ES-I3 (cell line): ENCODE results near the gene KCTD2.
A peak's percentile ranks its signal among the peaks of the same experiment; 100 is the strongest.
"Not testable (repeated sequence)": the region's sequence is repeated elsewhere in the genome, so short reads cannot be mapped to it uniquely, and the experiment has no call there.

Source experiments
- H3K36me3 ChIP-seq: 2 replicates; pipeline ENCODE4 v1.6.1; 2013; ENCODE audit warnings: mild to moderate bottlenecking, low read length, control low read depth, moderate library complexity; ENCODE audit not compliant: insufficient read depth
- H3K4me1 ChIP-seq: 2 replicates; pipeline ENCODE4 v1.6.1; 2013; ENCODE audit warnings: mild to moderate bottlenecking, control low read depth, low read length; ENCODE audit not compliant: insufficient read depth
- H3K9ac ChIP-seq: 2 replicates; pipeline ENCODE4 v1.6.1; 2013; ENCODE audit warnings: low read depth, mild to moderate bottlenecking, low read length, moderate library complexity
- H3K9me3 ChIP-seq: 2 replicates; pipeline ENCODE4 v1.6.1; 2013; ENCODE audit warnings: mild to moderate bottlenecking, low read length, moderate library complexity; ENCODE audit not compliant: control insufficient read depth, insufficient read depth

KCTD2 gene

DNA sequence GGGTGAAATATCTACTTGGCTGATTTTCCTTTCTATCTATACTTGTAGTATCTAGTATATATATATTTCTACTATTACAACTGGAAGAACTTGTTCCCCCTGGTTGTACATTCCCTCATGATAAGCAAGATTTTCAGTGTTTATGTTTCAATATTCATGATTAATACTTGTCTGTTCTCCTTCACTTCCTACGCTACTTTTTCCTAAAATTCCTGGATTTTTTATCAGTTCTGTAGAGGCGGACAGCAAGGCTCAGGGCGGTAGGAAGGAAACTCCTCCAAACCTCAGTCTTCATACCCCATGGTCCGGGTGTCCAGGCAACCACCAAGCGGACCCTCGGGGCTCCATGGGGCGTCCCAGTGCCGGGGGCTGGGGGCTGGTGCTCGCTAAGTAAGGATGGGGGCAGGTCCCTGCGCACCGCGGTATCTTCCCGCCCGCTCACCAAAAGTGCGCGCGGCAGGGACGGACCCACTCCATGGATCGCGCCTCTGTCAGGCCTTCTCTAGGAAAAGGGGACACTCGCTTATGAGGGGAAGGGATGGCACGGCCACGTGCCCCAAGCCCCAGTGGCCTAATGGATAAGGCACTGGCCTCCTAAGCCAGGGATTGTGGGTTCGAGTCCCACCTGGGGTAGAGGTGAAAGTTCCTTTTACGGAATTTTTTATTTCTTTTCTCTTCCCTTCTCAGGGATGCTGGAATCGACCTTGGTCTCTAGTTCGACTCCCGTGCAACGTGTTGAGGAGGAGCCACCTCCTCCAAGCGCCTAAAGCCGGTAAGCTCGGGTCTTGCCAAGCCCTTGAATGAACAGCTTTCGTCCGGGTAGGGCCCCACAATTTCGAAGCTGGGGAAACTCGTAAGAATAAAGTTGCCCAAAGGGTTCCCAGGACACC, 13.4 kb upstream of the KCTD2 start:
- Histone ChIP-seq H3K9ac (peak overlapping the region; percentile 93), H3K9me3 (peaks cover 12% of the 10 kb centered on the region), H3K36me3 (no peaks in the 10 kb centered on the region), H3K4me1 (peaks cover 5% of the 10 kb centered on the region; the same call in 1 of the 2 replicates)

DNA sequence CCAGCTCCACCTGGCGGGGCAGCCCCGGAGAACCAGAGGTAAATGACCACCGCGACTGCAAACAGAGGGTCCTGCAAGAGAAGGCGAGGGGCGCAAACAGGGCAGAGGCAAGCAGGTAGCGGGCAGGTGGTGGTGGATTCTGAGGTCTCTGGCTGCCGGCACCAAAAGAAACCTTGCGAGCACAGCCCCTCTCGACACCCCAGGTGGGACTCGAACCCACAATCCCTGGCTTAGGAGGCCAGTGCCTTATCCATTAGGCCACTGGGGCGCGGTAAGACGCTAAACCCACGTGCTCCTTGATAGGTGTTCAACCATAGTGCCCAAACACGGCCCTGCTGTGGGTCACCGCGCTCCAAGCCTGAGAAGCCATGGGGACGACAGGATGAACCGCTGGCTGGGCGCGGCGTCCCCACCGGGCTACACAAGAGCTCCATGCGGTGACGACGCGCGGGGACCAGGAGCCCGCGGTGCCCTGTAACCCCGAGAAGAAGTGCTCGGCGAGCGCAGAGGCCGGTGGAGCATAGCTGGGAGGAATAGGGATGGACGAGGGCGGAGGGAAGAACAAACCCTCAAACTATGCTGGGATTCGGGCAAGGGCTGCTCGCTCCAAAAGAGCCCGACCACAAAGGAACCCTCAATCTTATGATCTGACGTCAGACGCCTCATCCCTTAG, 12.7 kb upstream of the KCTD2 start:
- Histone ChIP-seq H3K36me3 (0 out of 2 replicates have a peak, but pooled peaks cover 6% of the 10 kb centered on the region), H3K4me1 (peaks cover 5% of the 10 kb centered on the region; the same call in 1 of the 2 replicates), H3K9ac (peak overlapping the region; percentile 93), H3K9me3 (peaks cover 12% of the 10 kb centered on the region)

DNA sequence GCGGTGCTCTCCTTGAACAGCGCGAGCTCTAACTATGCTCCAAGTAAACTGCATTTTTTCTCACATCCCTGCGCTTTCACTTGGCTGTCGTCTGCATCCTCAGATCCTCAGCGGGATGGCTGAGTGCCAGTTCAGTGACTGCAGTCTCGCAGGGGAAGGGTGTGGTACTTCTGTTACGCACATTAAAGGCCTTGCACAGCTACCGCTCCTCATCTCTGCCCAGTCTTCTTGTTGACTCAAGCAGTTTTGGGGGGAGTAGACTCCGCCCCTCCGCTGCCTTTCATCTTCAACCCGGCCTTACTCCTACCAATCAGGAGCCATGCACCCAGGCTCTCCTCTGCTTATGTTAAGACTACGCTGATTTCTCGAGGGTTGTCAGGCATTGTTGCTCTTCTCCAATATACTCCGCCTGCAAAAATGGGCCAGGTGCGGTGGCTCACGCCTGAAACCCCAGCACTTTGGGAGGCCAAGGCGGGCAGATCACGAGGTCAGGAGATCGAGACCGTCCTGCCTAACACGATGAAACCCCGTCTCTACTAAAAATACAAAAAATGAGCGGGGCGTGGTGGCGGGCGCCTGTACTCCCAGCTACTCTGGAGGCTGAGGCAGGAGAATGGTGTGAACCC, 10.3 kb upstream of the KCTD2 start:
- Histone ChIP-seq H3K9me3 (no peaks in the 10 kb centered on the region), H3K36me3 (peaks cover 16% of the 10 kb centered on the region; the same call in 1 of the 2 replicates), H3K4me1 (peaks cover 6% of the 10 kb centered on the region), H3K9ac (peak overlapping the region; percentile 93; the same call in 1 of the 2 replicates)

DNA sequence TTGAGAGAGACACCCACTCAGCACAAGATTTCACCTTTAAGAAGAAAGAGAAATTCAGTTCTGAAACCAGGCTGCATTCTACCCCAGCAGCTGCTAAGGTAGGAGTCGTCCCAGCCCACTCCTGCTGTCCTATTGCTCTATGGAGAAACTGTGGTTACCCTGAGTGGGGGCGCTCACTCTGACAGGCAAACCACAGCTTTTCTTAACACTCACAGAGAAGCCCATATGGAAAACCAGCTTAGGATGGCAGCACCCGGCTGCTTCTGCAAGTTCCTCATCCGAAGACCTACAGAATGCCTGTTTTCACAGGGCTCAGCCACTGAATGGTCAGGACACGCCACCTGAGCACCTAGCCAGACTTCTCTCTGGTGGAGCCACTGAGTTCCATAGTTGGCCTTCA, 7.8 kb upstream of the KCTD2 start:
- peaks cover 21% of the 10 kb centered on the region; the same call in 1 of the 2 replicates for H3K36me3 ChIP-seq
- no peak overlapping the region for H3K9ac ChIP-seq
- no peaks in the 10 kb centered on the region for H3K9me3 ChIP-seq
- peaks cover 18% of the 10 kb centered on the region for H3K4me1 ChIP-seq

DNA sequence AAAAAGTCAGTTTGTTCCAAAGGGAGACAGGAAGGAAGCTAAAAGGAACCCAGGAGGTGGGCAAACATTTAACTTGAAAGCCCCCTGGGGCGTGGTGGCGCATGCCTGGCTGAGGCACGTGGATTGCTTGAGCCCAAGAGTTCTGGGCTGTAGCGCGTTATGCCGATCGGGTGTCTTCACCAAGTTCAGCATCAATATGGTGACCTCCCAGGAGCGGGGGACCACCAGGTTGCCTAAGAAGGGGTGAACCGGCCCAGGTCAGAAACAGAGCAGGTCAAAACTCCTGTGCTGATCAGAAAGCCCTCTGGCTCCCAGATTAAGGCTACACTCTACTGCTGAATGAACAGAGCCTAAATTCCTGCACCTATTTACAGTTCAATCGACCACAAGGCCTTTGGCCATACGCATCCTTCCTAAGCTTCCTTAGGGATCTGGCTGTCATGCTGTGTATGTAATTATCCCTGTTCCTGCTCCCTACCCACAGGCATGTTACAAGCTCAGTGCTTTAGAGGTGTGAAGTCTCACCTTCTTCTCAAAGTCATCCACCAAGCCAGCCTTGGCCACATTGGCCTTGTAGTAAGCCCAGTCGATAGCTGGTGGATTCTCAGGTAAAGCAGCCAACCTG, 5.3 kb upstream of the KCTD2 start:
- no peaks in the 10 kb centered on the region for H3K9me3 ChIP-seq
- peaks cover 13% of the 10 kb centered on the region for H3K4me1 ChIP-seq
- H3K36me3 ChIP-seq, result peaks cover 21% of the 10 kb centered on the region; the same call in 1 of the 2 replicates
- no peak overlapping the region for H3K9ac ChIP-seq

DNA sequence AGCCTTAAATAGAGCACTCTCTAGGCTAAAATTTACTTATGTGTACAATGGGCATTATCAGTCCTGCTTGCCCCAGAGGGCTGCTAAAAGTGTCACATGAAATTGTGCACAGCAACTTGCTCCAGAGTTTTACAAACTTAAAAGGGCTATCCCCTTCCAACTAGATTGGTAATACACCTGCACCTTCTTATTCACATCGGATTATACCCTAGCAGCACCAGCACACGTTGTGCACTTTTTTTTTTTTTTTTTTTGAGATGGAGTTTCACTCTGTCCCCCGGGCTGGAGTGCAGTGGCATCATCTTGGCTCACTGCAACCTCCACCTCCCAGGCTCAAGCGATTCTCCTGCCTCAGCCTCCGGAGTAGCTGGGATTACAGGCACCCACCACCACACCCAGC, 3.2 kb upstream of the KCTD2 start:
- H3K9ac ChIP-seq, H3K9me3 ChIP-seq: not testable (repeated sequence)
- Histone ChIP-seq H3K4me1 (peaks cover 13% of the 10 kb centered on the region), H3K36me3 (peaks cover 21% of the 10 kb centered on the region; the same call in 1 of the 2 replicates)

DNA sequence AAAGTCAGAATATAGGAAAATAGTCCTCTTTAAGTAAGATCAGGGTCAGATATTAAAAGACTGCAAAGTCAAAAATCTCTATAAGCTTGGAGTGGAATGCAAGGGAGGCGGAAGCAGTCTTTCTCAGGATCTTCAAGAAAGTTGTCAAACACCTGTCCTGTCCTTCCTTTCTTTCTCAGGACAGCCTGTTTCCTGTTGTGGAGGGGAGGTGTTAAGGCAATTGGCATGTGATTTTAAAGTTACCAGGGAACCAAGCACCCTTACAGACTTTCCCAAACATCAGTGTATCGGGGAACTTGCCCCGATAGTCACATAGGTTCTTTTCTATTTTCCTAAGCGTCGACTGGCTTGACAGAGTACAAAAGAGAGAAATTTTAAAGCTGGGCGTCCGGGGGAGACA, 2.3 kb upstream of the KCTD2 start:
- peak overlapping the region; percentile 37 for H3K9ac ChIP-seq
- peaks cover 22% of the 10 kb centered on the region; the same call in 1 of the 2 replicates for H3K36me3 ChIP-seq
- H3K4me1 ChIP-seq, result peaks cover 13% of the 10 kb centered on the region
- H3K9me3 ChIP-seq, result no peaks in the 10 kb centered on the region

DNA sequence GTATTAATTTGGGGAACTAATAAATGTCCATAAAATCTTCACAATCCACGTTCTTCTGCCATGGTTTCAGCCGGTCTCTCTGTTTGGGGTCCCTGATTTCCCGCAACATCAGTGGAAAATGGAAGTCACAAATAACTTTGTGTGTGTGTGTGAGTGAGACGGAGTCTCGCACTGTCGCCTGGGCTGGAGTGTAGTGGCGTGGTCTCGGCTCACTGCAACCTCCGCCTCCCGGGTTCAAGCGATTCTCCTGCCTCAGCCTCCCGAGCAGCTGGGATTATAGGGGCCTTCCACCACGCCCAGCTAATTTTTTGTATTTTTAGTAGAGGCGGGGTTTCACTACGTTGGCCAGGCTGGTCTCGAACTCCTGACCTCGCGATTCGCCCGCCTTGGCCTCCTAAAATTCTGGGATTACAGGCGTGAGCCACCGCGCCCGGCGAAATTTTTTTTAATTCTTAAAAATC, 1.0 kb upstream of the KCTD2 start:
- H3K9me3 ChIP-seq, result not testable (repeated sequence)
- Histone ChIP-seq H3K4me1 (peaks cover 13% of the 10 kb centered on the region), H3K36me3 (peaks cover 19% of the 10 kb centered on the region; the same call in 1 of the 2 replicates), H3K9ac (peak overlapping the region; percentile 85)

DNA sequence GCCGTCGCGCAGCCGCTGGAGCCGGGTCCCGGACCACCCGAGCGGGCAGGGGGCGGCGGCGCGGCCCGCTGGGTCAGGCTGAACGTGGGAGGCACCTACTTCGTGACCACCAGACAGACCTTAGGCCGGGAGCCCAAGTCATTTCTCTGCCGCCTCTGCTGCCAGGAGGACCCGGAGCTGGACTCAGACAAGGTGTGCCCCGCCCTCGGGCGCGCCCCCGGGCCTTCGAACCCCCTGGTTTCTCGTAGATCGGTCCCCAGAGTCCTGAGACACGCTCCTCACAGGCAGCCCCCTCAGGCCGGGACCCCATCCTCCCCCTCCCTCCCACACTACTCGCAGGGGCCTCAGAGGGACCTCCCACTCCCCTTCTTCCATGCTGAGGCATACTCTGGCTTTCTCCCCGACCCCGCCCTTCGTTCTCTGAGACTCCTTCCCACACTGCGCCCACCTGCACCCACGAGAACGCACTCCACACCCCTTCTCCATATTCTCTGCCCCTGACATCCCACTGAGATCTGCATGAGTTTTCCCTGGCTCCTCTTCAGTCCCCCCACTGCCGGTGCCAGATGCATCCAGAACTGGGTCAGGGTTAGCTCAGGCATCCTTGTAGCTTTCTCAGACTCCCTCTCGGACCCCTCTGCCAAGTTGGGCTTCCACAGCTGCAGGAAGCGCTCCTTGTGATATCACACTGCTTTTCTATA, 523 bp downstream of the KCTD2 start:
- Histone ChIP-seq H3K4me1 (peaks cover 5% of the 10 kb centered on the region; the same call in 1 of the 2 replicates), H3K9ac (peak overlapping the region; percentile 85), H3K36me3 (peaks cover 22% of the 10 kb centered on the region), H3K9me3 (no peaks in the 10 kb centered on the region)

DNA sequence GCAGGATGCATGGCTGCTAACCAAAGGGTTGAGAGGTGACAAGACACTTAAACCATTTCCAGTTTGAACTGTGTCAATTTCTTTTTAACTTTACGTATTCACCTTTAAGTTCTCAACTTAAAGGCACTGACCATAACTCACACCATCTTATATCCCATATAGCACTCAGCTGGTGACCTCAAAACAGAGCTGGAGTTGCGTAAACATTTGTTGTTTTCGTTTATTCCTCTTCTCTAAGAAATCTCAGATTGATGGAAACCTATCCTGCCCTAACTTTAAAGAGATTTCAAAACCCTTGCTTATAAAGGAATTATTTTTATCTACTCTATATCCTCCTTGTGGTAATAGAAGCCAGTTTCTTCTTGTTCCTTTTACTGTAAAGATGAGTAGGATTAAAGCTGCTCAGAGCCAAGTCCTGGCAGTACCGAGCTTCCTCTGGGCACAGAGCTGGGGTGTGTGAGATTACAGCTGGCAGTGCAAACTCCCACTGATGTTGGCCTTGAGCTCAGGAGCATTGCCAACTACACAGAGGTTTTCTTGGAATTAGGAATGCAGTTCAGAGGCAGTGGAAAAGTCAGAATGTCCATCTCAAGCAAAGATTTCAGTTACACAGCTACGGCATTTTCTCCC, 1.3 kb downstream of the KCTD2 start:
- Histone ChIP-seq H3K36me3 (peaks cover 27% of the 10 kb centered on the region), H3K4me1 (peaks cover 5% of the 10 kb centered on the region; the same call in 1 of the 2 replicates), H3K9ac (peak overlapping the region; percentile 85)

DNA sequence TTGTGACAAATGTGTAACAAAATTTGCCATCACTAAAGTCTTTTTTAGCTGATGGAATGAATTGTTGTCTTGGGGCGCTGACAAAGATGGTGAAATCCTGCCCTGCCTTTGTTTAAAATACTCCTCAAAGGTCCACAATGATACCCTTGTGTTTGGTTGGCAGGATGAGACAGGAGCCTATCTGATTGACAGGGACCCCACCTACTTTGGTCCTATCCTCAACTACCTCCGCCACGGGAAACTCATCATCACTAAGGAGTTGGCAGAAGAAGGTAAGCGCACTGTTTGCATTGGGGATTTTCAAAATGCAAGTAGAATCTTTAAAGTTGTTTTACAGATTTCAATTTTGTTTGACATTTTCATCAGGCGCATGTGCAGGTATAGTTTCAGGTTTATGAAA, 2.0 kb downstream of the KCTD2 start:
- Histone ChIP-seq H3K9me3 (no peaks in the 10 kb centered on the region), H3K9ac (no peak overlapping the region), H3K36me3 (peaks cover 27% of the 10 kb centered on the region), H3K4me1 (no peaks in the 10 kb centered on the region; the same call in 1 of the 2 replicates)

More for the DNA sequence above, 1.3 kb downstream of the KCTD2 start:
- no peaks in the 10 kb centered on the region for H3K9me3 ChIP-seq

DNA sequence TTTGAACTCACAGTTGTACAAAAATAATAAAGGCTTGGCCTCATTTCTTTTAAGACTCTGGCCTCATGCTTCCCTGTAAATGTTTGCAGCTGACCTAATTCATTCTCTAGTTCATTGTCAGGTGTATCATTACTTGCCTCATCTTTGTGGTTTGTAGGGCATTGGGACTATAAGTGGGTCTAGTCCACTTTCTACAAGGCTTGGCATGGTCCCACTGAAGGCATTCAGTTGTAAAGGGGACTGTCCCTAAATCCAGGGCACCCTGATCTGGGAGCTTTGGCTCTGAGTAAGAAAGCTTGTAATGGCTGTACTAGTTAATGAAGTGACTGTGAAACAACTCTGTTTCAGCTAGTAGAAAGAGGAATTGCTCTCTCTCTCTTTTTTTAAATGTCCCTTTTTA, 2.7 kb downstream of the KCTD2 start:
- Histone ChIP-seq H3K4me1 (no peaks in the 10 kb centered on the region; the same call in 1 of the 2 replicates), H3K9ac (no peak overlapping the region), H3K36me3 (peaks cover 31% of the 10 kb centered on the region), H3K9me3 (no peaks in the 10 kb centered on the region)

DNA sequence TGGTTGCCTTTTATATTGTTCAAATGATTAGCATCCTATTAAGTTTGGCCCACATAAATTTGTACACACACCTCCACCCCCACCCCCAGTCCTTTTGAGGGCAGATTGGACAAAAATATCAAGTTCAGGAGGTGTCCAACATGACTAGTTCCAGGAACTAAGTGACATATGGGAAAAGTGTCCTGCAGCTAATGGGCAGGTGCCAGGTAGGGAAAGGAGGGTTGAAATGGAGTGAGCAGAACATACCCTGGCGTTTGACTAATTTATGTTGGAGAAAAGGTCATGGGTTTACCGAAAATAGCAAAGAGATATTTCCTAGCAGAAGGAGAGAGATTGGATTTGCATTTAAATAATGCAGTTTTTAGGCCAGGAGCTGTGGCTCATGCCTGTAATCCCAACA, 4.9 kb downstream of the KCTD2 start:
- H3K4me1 ChIP-seq, result no peaks in the 10 kb centered on the region; the same call in 1 of the 2 replicates
- no peaks in the 10 kb centered on the region for H3K9me3 ChIP-seq
- no peak overlapping the region for H3K9ac ChIP-seq
- peaks cover 34% of the 10 kb centered on the region for H3K36me3 ChIP-seq
